Gastroesophageal sphincter (tissue), 3 donors: ENCODE data around the gene PSMB2.

Source experiments
- EP300 ChIP-seq: sonication (generic); formaldehyde crosslinking; IDR thresholded peaks from one replicate; pipeline ENCODE4 v1.6.1; 2017; ENCODE audit warnings: antibody characterized with exemption, mild to moderate bottlenecking
- POLR2A ChIP-seq, 2 donors: fragments of 450-650 bp; IDR thresholded peaks; one replicate each; pipeline ENCODE4 v1.6.1; 2017; ENCODE audit warnings: antibody characterized with exemption in 2 of 2, mild to moderate bottlenecking in 2 of 2, moderate library complexity in 1 of 2
- TF ChIP-seq, protein P1 (sequence below), 4 experiments: fragments of 200-600 bp in 2 of 4; fragments of 450-650 bp in 2 of 4; sonication (generic) in 1 of 4; IDR thresholded peaks; one replicate each; pipeline ENCODE4 v1.5.1; 2017 to 2019; ENCODE audit warnings: antibody characterized with exemption in 4 of 4, mild to moderate bottlenecking in 2 of 4, moderate library complexity in 2 of 4

DNA sequence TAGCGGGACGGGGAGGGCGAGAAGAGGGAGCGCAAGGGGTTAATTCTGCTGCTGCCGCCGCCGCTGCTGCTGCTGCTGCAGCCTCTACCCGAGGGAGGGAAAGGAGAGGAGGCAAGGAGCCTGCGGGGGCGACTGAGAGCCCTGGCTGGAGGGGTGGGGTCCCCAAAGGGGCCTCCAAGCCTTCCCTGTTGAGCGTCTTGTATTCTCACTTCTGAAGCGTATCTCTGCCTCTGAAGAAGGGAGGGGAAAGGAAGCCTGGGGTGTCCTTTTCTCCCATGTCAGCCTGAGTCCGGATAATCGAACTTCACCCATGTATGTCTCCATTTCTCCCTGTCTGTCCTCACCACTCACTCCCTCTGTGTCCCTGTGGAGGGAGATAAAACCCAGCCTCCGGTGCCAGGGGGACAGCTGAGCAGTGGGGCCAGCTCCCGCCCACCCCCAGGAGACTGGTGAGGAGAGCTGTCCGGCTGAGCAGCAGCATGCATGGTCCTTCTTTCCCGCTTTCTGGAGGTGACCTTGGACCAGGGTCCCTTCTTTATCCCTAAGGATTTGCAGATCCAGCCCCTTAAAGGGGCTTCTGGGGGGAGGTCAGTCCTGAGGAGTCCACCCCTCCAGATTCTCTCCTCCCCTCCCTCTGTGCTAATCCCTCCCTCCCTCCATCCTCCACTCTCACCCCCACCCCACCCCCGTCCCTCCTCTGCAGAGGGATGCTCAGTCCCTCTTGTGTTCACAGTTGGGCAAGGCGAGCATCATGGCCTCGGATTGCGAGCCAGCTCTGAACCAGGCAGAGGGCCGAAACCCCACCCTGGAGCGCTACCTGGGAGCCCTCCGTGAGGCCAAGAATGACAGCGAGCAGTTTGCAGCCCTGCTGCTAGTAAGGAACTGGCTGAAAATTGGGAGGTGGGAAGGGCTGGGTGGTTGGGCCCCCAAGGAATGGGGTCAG, 82.7 kb downstream of the PSMB2 start:
- TF ChIP-seq, protein P1, sequence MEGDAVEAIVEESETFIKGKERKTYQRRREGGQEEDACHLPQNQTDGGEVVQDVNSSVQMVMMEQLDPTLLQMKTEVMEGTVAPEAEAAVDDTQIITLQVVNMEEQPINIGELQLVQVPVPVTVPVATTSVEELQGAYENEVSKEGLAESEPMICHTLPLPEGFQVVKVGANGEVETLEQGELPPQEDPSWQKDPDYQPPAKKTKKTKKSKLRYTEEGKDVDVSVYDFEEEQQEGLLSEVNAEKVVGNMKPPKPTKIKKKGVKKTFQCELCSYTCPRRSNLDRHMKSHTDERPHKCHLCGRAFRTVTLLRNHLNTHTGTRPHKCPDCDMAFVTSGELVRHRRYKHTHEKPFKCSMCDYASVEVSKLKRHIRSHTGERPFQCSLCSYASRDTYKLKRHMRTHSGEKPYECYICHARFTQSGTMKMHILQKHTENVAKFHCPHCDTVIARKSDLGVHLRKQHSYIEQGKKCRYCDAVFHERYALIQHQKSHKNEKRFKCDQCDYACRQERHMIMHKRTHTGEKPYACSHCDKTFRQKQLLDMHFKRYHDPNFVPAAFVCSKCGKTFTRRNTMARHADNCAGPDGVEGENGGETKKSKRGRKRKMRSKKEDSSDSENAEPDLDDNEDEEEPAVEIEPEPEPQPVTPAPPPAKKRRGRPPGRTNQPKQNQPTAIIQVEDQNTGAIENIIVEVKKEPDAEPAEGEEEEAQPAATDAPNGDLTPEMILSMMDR (IDR thresholded peaks at IDR 0.05): no peak
- no peak for TF ChIP-seq POLR2A (IDR thresholded peaks at IDR 0.05)
- TF ChIP-seq EP300: no peak
